ENCODE measurements around the gene AOPEP. TPM values are rescaled to one million over a fixed set of nuclear protein-coding genes. Genes with fewer than 3 reads are reported as not detected.

AOPEP gene
- total RNA-seq, 1 experiment from 2014 or later, result 15.0 TPM

GRCh38 chr9:94933511-94933828 lies 207.0 kb downstream of the AOPEP start:
- no CpG with 5 or more reads among the region's 3 CpGs for WGBS (ENCODE audit: extremely low coverage, insufficient read length, low lambda C conversion rate)
- peaks cover 7% of the 10 kb centered on the region; the same call in 1 of the 2 replicates for H3K4me1 ChIP-seq (ENCODE audit: insufficient read depth, low read length)
- H3K14ac ChIP-seq (ENCODE audit: insufficient read depth, low read length), result no peak overlapping the region
- H2BK20ac ChIP-seq (ENCODE audit: low read depth, low read length, poor library complexity, severe bottlenecking), result no peak overlapping the region
- H2AFZ ChIP-seq (ENCODE audit: low read length), result no peak overlapping the region
- H2BK120ac ChIP-seq (ENCODE audit: low read depth, low read length, poor library complexity, severe bottlenecking), result no peak overlapping the region
- no peak for TF ChIP-seq CTCF (conservative IDR thresholded peaks at IDR 0.05)
- Mint-ChIP-seq H3K9me3 (no peaks in the 10 kb centered on the region), H3K27me3 (ENCODE audit: low read depth) (peaks cover 1% of the 10 kb centered on the region; the same call in 1 of the 2 replicates), H3K4me1 (peaks cover 32 to 42% of the 10 kb centered on the region in 2 experiments), H3K27ac (no peak overlapping the region), H3K4me3 (no peak overlapping the region), H3K36me3 (ENCODE audit: insufficient read depth in 1 of 3, low read depth in 3 of 3) (peaks cover 0 to 4% (median 2%) of the 10 kb centered on the region in 3 experiments; a peak in 3 of 7 replicates)
- no peak for DNase-seq
- no peak overlapping the region for H3K18ac ChIP-seq (ENCODE audit: insufficient read length, low read depth, low read length)
- H3K9ac ChIP-seq (ENCODE audit: extremely low read depth, insufficient read length, low read length), result no peak overlapping the region
- H4K5ac ChIP-seq (ENCODE audit: insufficient read length, low read depth, low read length), result no peak overlapping the region
- H3K23me2 ChIP-seq (ENCODE audit: insufficient read length, low read depth, low read length, poor library complexity, severe bottlenecking), result no peaks in the 10 kb centered on the region
- H2BK15ac ChIP-seq (ENCODE audit: low read depth, low read length), result no peak overlapping the region
- H2AK5ac ChIP-seq (ENCODE audit: insufficient read length, low read length), result no peak overlapping the region
- H3K79me2 ChIP-seq (ENCODE audit: insufficient read depth, low read length), result no peaks in the 10 kb centered on the region; the same call in 1 of the 2 replicates
- H3K56ac ChIP-seq (ENCODE audit: insufficient read length, low read depth, low read length), result no peak overlapping the region
- no peak overlapping the region for H2BK12ac ChIP-seq (ENCODE audit: insufficient read length, low read depth, low read length)
- no peak overlapping the region for H3K27ac ChIP-seq (ENCODE audit: insufficient read length, low read depth, low read length)
- H4K20me1 ChIP-seq (ENCODE audit: control insufficient read depth, insufficient read depth, insufficient read length), result no peaks in the 10 kb centered on the region
- H2BK5ac ChIP-seq (ENCODE audit: insufficient read length, low read length), result no peak overlapping the region
- no peak overlapping the region for H3K4me2 ChIP-seq (ENCODE audit: insufficient read depth, insufficient read length, low read length)
- H3K27me3 ChIP-seq (ENCODE audit: insufficient read depth, low read length), result no peaks in the 10 kb centered on the region
- H4K8ac ChIP-seq (replicated peaks; ENCODE audit: insufficient read length, low read depth, low read length), result no peak overlapping the region
- H3K23ac ChIP-seq (ENCODE audit: insufficient read length, low read depth, low read length), result no peak overlapping the region
- no peak overlapping the region for H3K4ac ChIP-seq (ENCODE audit: low read depth, low read length)
- H3K9me3 ChIP-seq (ENCODE audit: control insufficient read depth, low read depth, low read length), result no peaks in the 10 kb centered on the region
- no peak overlapping the region for H3T11ph ChIP-seq (ENCODE audit: low read length)
- H4K91ac ChIP-seq (ENCODE audit: insufficient read length, low read depth, low read length), result no peak overlapping the region
- no peaks in the 10 kb centered on the region for H3K79me1 ChIP-seq (ENCODE audit: insufficient read depth, low read depth, low read length, poor library complexity, severe bottlenecking)
